NCI-H2107 (cell line): ENCODE data around the gene DYNC2I2.
"Not testable (repeated sequence)": the region's sequence is repeated elsewhere in the genome, so short reads cannot be mapped to it uniquely, and the experiment has no call there.

ENCODE experiments used
- DNase-seq: peaks from one replicate; lab custom pipeline; 2025; lab: John Stamatoyannopoulos, UW

DYNC2I2 gene

GRCh38 chr9:128656416-128657343 is at the start of gene DYNC2I2:
DYNC2I2 (minus strand) TSS chr9:128656847; CDS start chr9:128656726, 121 bp downstream.
- peak; percentile 31 for DNase-seq

- no peak for DNase-seq
Observed at GRCh38 chr9:128706045-128706444, 49.4 kb upstream of the DYNC2I2 start.

GRCh38 chr9:128705051-128705965 is 48.7 kb upstream of the DYNC2I2 start:
- DNase-seq: no peak

GRCh38 chr9:128704356-128704670 is 47.7 kb upstream of the DYNC2I2 start:
- DNase-seq: no peak

GRCh38 chr9:128703616-128704355 is 47.1 kb upstream of the DYNC2I2 start:
- DNase-seq: no peak

GRCh38 chr9:128702949-128703615 is 46.4 kb upstream of the DYNC2I2 start:
- DNase-seq: no peak

- peak; percentile 43 for DNase-seq
Observed at GRCh38 chr9:128702445-128702948, 45.9 kb upstream of the DYNC2I2 start, which contains the start of gene PKN3. PKN3 (plus strand) TSS chr9:128702503; CDS start chr9:128702916, 413 bp downstream.

- no peak for DNase-seq
Observed at GRCh38 chr9:128701227-128701854, 44.7 kb upstream of the DYNC2I2 start.

- DNase-seq: not testable (repeated sequence)
Observed at GRCh38 chr9:128699096-128699795, 42.6 kb upstream of the DYNC2I2 start.

- no peak for DNase-seq
Observed at GRCh38 chr9:128696923-128697707, 40.5 kb upstream of the DYNC2I2 start.

- no peak for DNase-seq
Observed at GRCh38 chr9:128694344-128694743, 37.7 kb upstream of the DYNC2I2 start.

GRCh38 chr9:128693738-128694137 is 37.1 kb upstream of the DYNC2I2 start:
- DNase-seq: not testable (repeated sequence)

- no peak for DNase-seq
Observed at GRCh38 chr9:128690684-128691034, 34.0 kb upstream of the DYNC2I2 start.

- no peak for DNase-seq
Observed at GRCh38 chr9:128689820-128690683, 33.4 kb upstream of the DYNC2I2 start.

GRCh38 chr9:128689293-128689774 is 32.7 kb upstream of the DYNC2I2 start:
- DNase-seq: no peak

GRCh38 chr9:128688501-128689292 is 32.0 kb upstream of the DYNC2I2 start, which contains the start of gene SET:
SET (plus strand) TSS chr9:128689222; CDS start chr9:128689583, 361 bp downstream.
- DNase-seq: peak; percentile 85

GRCh38 chr9:128687453-128687852 is 30.8 kb upstream of the DYNC2I2 start:
- no peak for DNase-seq
